PFSK-1 (cell line): ENCODE results near the gene STIM1.

ENCODE experiments used
- FOXP2 ChIP-seq: optimal IDR thresholded peaks from 2 replicates; pipeline ENCODE3; 2011; ENCODE audit warnings: borderline replicate concordance, control low read depth, inconsistent platforms; ENCODE audit not compliant: insufficient read depth; ENCODE audit errors: extremely low read length, extremely low read depth
- POLR2AphosphoS5 ChIP-seq: IDR thresholded peaks from 2 replicates; pipeline ENCODE4 v1.6.1; 2012; ENCODE audit warnings: low read depth, mild to moderate bottlenecking, control low read depth, low read length, moderate library complexity
- REST ChIP-seq, 2 experiments: IDR thresholded peaks; 2 replicates each; pipeline versions ENCODE4 v1.6.1 to v1.8.0; 2011 to 2012; ENCODE audit warnings: low read depth in 2 of 2, low read length in 2 of 2, control low read depth in 1 of 2, inconsistent platforms in 1 of 2, mild to moderate bottlenecking in 1 of 2, moderate library complexity in 1 of 2; ENCODE audit not compliant: insufficient read depth in 1 of 2
- SIN3A ChIP-seq: IDR thresholded peaks from 2 replicates; pipeline ENCODE4 v1.6.1; 2012; ENCODE audit warnings: mild to moderate bottlenecking, low read length, moderate library complexity, borderline replicate concordance; ENCODE audit not compliant: insufficient read depth
- TAF1 ChIP-seq: IDR thresholded peaks from 2 replicates; pipeline ENCODE4 v1.6.1; 2012; ENCODE audit warnings: low read length, control low read depth, borderline replicate concordance; ENCODE audit not compliant: insufficient read depth

The STIM1 gene

GRCh38 chr11:4063348-4063747 is 207.9 kb downstream of the STIM1 start:
- TF ChIP-seq FOXP2: no peak
- no peak for TF ChIP-seq POLR2AphosphoS5
- TF ChIP-seq TAF1: no peak
- TF ChIP-seq REST (IDR thresholded peaks at IDR 0.05; ENCODE audit: insufficient read depth in 1 of 2, low read depth in 2 of 2, low read length in 2 of 2): no peak
- TF ChIP-seq SIN3A: no peak

- no peak for TF ChIP-seq SIN3A
Observed at GRCh38 chr11:4064278-4064955, 209.0 kb downstream of the STIM1 start.

GRCh38 chr11:4065086-4065485 is 209.6 kb downstream of the STIM1 start:
- TF ChIP-seq TAF1 (no peak), POLR2AphosphoS5 (no peak), REST (IDR thresholded peaks at IDR 0.05; ENCODE audit: insufficient read depth in 1 of 2, low read depth in 2 of 2, low read length in 2 of 2) (no peak), FOXP2 (no peak)

GRCh38 chr11:4065601-4066377 is 210.3 kb downstream of the STIM1 start:
- no peak for TF ChIP-seq REST (IDR thresholded peaks at IDR 0.05; ENCODE audit: insufficient read depth in 1 of 2, low read depth in 2 of 2, low read length in 2 of 2)
- TF ChIP-seq TAF1: no peak
- TF ChIP-seq SIN3A: no peak
- TF ChIP-seq FOXP2: no peak
- TF ChIP-seq POLR2AphosphoS5: no peak

GRCh38 chr11:4066910-4067309 is 211.4 kb downstream of the STIM1 start:
- no peak for TF ChIP-seq POLR2AphosphoS5
- TF ChIP-seq SIN3A: no peak

- TF ChIP-seq REST (IDR thresholded peaks at IDR 0.05; ENCODE audit: insufficient read depth in 1 of 2, low read depth in 2 of 2, low read length in 2 of 2): no peak
- TF ChIP-seq FOXP2: no peak
- TF ChIP-seq SIN3A: no peak
- no peak for TF ChIP-seq POLR2AphosphoS5
- TF ChIP-seq TAF1: no peak
Observed at GRCh38 chr11:4068962-4069361, 213.5 kb downstream of the STIM1 start.
